ENCODE data around the gene ADAMTS14.

The ADAMTS14 gene

GRCh38 chr10:70799124-70799523 lies 126.8 kb downstream of the ADAMTS14 start:
- H3K27me3 ChIP-seq (ENCODE audit: control insufficient read depth in 5 of 5, insufficient read depth in 4 of 5, low read length in 5 of 5) = peaks cover 0 to 2% (median 0%) of the 10 kb centered on the region in 5 donors
- H3K9me3 ChIP-seq (ENCODE audit: control insufficient read depth in 5 of 5, low read length in 5 of 5) = no peaks in the 10 kb centered on the region
- H3K4me3 ChIP-seq (ENCODE audit: low read depth in 1 of 5, low read length in 5 of 5) = no peak overlapping the region
- H3K36me3 ChIP-seq (ENCODE audit: control insufficient read depth in 5 of 5, insufficient read depth in 5 of 5, low read length in 5 of 5) = no peaks in the 10 kb centered on the region
- no peaks in the 10 kb centered on the region for H3K4me1 ChIP-seq (ENCODE audit: control insufficient read depth in 5 of 5, insufficient read depth in 5 of 5, low read length in 5 of 5)
- no peak overlapping the region for H3K27ac ChIP-seq (ENCODE audit: low read depth, low read length)
- no peak overlapping the region for H3K9ac ChIP-seq (ENCODE audit: low read length in 5 of 5)

DNA sequence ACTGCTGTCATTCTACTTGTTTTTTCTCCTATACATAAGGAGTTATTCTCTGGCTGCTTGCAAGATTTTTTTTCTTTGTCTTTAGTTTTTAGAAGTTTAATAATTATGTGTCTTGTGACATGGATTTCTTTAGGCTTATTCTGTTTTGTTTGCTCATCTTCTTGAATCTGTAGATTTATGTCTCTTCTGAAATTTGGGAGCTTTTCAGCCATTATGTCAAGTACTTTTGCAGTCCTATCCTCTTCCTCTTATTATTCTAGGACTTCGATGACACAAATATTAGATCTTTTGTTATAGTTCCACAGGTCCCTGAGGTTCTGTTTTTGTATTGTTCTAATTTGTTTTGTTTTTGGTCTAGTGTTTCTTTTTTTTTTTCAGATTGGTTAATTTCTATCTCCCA lies 129.5 kb downstream of the ADAMTS14 start:
- Histone ChIP-seq H3K36me3 (ENCODE audit: control insufficient read depth in 5 of 5, insufficient read depth in 5 of 5, low read length in 5 of 5) (no peaks in the 10 kb centered on the region), H3K9me3 (ENCODE audit: control insufficient read depth in 5 of 5, low read length in 5 of 5) (no peaks in the 10 kb centered on the region), H3K4me3 (ENCODE audit: low read depth in 1 of 5, low read length in 5 of 5) (no peak overlapping the region), H3K4me1 (ENCODE audit: control insufficient read depth in 5 of 5, insufficient read depth in 5 of 5, low read length in 5 of 5) (peaks cover 0 to 15% (median 12%) of the 10 kb centered on the region in 5 donors), H3K27ac (ENCODE audit: low read depth, low read length) (no peak overlapping the region), H3K27me3 (ENCODE audit: control insufficient read depth in 5 of 5, insufficient read depth in 4 of 5, low read length in 5 of 5) (peaks cover 0 to 2% (median 0%) of the 10 kb centered on the region in 5 donors), H3K9ac (ENCODE audit: low read length in 5 of 5) (no peak overlapping the region)

- H3K4me1 ChIP-seq (ENCODE audit: control insufficient read depth in 5 of 5, insufficient read depth in 5 of 5, low read length in 5 of 5) = peaks cover 0 to 15% (median 14%) of the 10 kb centered on the region in 5 donors
- H3K36me3 ChIP-seq (ENCODE audit: control insufficient read depth in 5 of 5, insufficient read depth in 5 of 5, low read length in 5 of 5) = no peaks in the 10 kb centered on the region
- H3K4me3 ChIP-seq (ENCODE audit: low read depth in 1 of 5, low read length in 5 of 5) = no peak overlapping the region
- no peak overlapping the region for H3K9ac ChIP-seq (ENCODE audit: low read length in 5 of 5)
- no peaks in the 10 kb centered on the region for H3K27me3 ChIP-seq (ENCODE audit: control insufficient read depth in 5 of 5, insufficient read depth in 4 of 5, low read length in 5 of 5)
- no peak overlapping the region for H3K27ac ChIP-seq (ENCODE audit: low read depth, low read length)
- no peaks in the 10 kb centered on the region for H3K9me3 ChIP-seq (ENCODE audit: control insufficient read depth in 5 of 5, low read length in 5 of 5)
Observed at GRCh38 chr10:70803775-70804420, 131.6 kb downstream of the ADAMTS14 start.

GRCh38 chr10:70804421-70804808 lies 132.1 kb downstream of the ADAMTS14 start:
- H3K9ac ChIP-seq (ENCODE audit: low read length in 5 of 5) = no peak overlapping the region
- peaks cover 0 to 15% (median 14%) of the 10 kb centered on the region in 5 donors for H3K4me1 ChIP-seq (ENCODE audit: control insufficient read depth in 5 of 5, insufficient read depth in 5 of 5, low read length in 5 of 5)
- H3K36me3 ChIP-seq (ENCODE audit: control insufficient read depth in 5 of 5, insufficient read depth in 5 of 5, low read length in 5 of 5) = no peaks in the 10 kb centered on the region
- no peak overlapping the region for H3K27ac ChIP-seq (ENCODE audit: low read depth, low read length)
- no peaks in the 10 kb centered on the region for H3K9me3 ChIP-seq (ENCODE audit: control insufficient read depth in 5 of 5, low read length in 5 of 5)
- H3K4me3 ChIP-seq (ENCODE audit: low read depth in 1 of 5, low read length in 5 of 5) = no peak overlapping the region
- no peaks in the 10 kb centered on the region for H3K27me3 ChIP-seq (ENCODE audit: control insufficient read depth in 5 of 5, insufficient read depth in 4 of 5, low read length in 5 of 5)

DNA sequence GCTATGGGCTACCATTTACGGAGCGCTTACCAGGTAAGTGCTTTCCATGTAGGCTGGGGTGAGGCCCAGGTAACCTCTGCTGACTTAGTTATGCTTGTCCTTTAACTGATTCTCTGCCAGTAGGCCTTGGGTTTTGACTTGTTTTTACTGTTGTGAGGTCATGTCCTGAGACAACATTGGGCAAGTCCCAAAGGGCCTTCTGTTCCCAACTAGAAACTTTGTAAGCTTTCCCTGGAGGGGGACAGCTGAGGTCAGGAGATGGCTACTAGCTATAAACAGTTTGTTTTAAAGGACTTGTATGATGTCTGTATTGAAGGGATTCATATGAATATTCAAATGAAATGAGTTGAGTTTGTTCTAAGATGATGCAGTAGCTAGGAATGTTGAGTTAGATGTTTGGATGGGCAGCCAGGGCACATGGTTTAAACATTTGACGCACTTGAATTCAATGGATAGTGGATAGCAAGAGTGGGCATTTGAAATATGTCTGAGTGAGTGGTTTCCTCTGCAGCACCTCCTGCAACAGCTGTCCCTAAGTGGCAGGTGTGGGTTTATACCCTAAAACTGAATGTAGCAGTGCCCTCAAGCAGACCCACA lies 133.4 kb downstream of the ADAMTS14 start:
- Histone ChIP-seq H3K4me1 (ENCODE audit: control insufficient read depth in 5 of 5, insufficient read depth in 5 of 5, low read length in 5 of 5) (peaks cover 0 to 15% (median 14%) of the 10 kb centered on the region in 5 donors), H3K9ac (ENCODE audit: low read length in 5 of 5) (no peak overlapping the region), H3K27ac (ENCODE audit: low read depth, low read length) (no peak overlapping the region), H3K36me3 (ENCODE audit: control insufficient read depth in 5 of 5, insufficient read depth in 5 of 5, low read length in 5 of 5) (no peaks in the 10 kb centered on the region), H3K4me3 (ENCODE audit: low read depth in 1 of 5, low read length in 5 of 5) (no peak overlapping the region), H3K27me3 (ENCODE audit: control insufficient read depth in 5 of 5, insufficient read depth in 4 of 5, low read length in 5 of 5) (no peaks in the 10 kb centered on the region), H3K9me3 (ENCODE audit: control insufficient read depth in 5 of 5, low read length in 5 of 5) (no peaks in the 10 kb centered on the region)

DNA sequence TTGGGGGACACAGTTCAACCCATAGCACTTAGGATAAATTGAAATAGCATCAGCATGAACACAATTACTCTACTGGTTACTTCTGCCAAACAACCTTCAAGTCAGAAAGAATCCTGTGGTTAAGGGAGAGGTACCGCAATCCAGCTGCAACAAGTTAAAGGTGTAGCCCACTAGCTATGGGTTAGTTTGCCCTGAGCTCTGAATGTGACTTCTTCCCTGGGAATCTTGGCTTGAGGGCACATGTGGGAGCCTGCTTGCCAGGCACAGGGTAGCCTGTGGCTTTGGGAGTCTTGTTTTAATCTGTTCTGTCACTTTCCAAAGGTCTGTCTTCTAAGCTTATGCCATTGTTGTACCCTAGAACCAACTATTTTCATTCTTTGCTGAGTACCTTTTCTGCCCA lies 134.5 kb downstream of the ADAMTS14 start:
- peaks cover 0 to 15% (median 14%) of the 10 kb centered on the region in 5 donors for H3K4me1 ChIP-seq (ENCODE audit: control insufficient read depth in 5 of 5, insufficient read depth in 5 of 5, low read length in 5 of 5)
- no peak overlapping the region for H3K4me3 ChIP-seq (ENCODE audit: low read depth in 1 of 5, low read length in 5 of 5)
- no peak overlapping the region for H3K27ac ChIP-seq (ENCODE audit: low read depth, low read length)
- no peaks in the 10 kb centered on the region for H3K36me3 ChIP-seq (ENCODE audit: control insufficient read depth in 5 of 5, insufficient read depth in 5 of 5, low read length in 5 of 5)
- no peak overlapping the region for H3K9ac ChIP-seq (ENCODE audit: low read length in 5 of 5)
- H3K9me3 ChIP-seq (ENCODE audit: control insufficient read depth in 5 of 5, low read length in 5 of 5) = no peaks in the 10 kb centered on the region
- H3K27me3 ChIP-seq (ENCODE audit: control insufficient read depth in 5 of 5, insufficient read depth in 4 of 5, low read length in 5 of 5) = no peaks in the 10 kb centered on the region

GRCh38 chr10:70807556-70807955 lies 135.2 kb downstream of the ADAMTS14 start:
- Histone ChIP-seq H3K27ac (ENCODE audit: low read depth, low read length) (no peak overlapping the region), H3K9me3 (ENCODE audit: control insufficient read depth in 5 of 5, low read length in 5 of 5) (no peaks in the 10 kb centered on the region), H3K9ac (ENCODE audit: low read length in 5 of 5) (no peak overlapping the region), H3K36me3 (ENCODE audit: control insufficient read depth in 5 of 5, insufficient read depth in 5 of 5, low read length in 5 of 5) (no peaks in the 10 kb centered on the region), H3K4me3 (ENCODE audit: low read depth in 1 of 5, low read length in 5 of 5) (no peak overlapping the region), H3K4me1 (ENCODE audit: control insufficient read depth in 5 of 5, insufficient read depth in 5 of 5, low read length in 5 of 5) (peaks cover 0 to 15% (median 14%) of the 10 kb centered on the region in 5 donors), H3K27me3 (ENCODE audit: control insufficient read depth in 5 of 5, insufficient read depth in 4 of 5, low read length in 5 of 5) (no peaks in the 10 kb centered on the region)

- Histone ChIP-seq H3K9me3 (ENCODE audit: control insufficient read depth in 5 of 5, low read length in 5 of 5) (no peaks in the 10 kb centered on the region), H3K4me3 (ENCODE audit: low read depth in 1 of 5, low read length in 5 of 5) (no peak overlapping the region), H3K4me1 (ENCODE audit: control insufficient read depth in 5 of 5, insufficient read depth in 5 of 5, low read length in 5 of 5) (peaks cover 0 to 15% (median 14%) of the 10 kb centered on the region in 5 donors), H3K27ac (ENCODE audit: low read depth, low read length) (no peak overlapping the region), H3K27me3 (ENCODE audit: control insufficient read depth in 5 of 5, insufficient read depth in 4 of 5, low read length in 5 of 5) (no peaks in the 10 kb centered on the region), H3K36me3 (ENCODE audit: control insufficient read depth in 5 of 5, insufficient read depth in 5 of 5, low read length in 5 of 5) (no peaks in the 10 kb centered on the region), H3K9ac (ENCODE audit: low read length in 5 of 5) (no peak overlapping the region)
Observed at GRCh38 chr10:70809011-70809611, 136.8 kb downstream of the ADAMTS14 start.

- H3K9me3 ChIP-seq (ENCODE audit: control insufficient read depth in 5 of 5, low read length in 5 of 5) = no peaks in the 10 kb centered on the region
- no peaks in the 10 kb centered on the region for H3K36me3 ChIP-seq (ENCODE audit: control insufficient read depth in 5 of 5, insufficient read depth in 5 of 5, low read length in 5 of 5)
- peaks cover 0 to 15% (median 14%) of the 10 kb centered on the region in 5 donors for H3K4me1 ChIP-seq (ENCODE audit: control insufficient read depth in 5 of 5, insufficient read depth in 5 of 5, low read length in 5 of 5)
- no peak overlapping the region for H3K27ac ChIP-seq (ENCODE audit: low read depth, low read length)
- no peak overlapping the region for H3K4me3 ChIP-seq (ENCODE audit: low read depth in 1 of 5, low read length in 5 of 5)
- no peaks in the 10 kb centered on the region for H3K27me3 ChIP-seq (ENCODE audit: control insufficient read depth in 5 of 5, insufficient read depth in 4 of 5, low read length in 5 of 5)
- H3K9ac ChIP-seq (ENCODE audit: low read length in 5 of 5) = no peak overlapping the region
Observed at GRCh38 chr10:70809726-70810125, 137.4 kb downstream of the ADAMTS14 start.

- no peaks in the 10 kb centered on the region for H3K36me3 ChIP-seq (ENCODE audit: control insufficient read depth in 5 of 5, insufficient read depth in 5 of 5, low read length in 5 of 5)
- H3K9me3 ChIP-seq (ENCODE audit: control insufficient read depth in 5 of 5, low read length in 5 of 5) = no peaks in the 10 kb centered on the region
- no peak overlapping the region for H3K4me3 ChIP-seq (ENCODE audit: low read depth in 1 of 5, low read length in 5 of 5)
- no peaks in the 10 kb centered on the region for H3K27me3 ChIP-seq (ENCODE audit: control insufficient read depth in 5 of 5, insufficient read depth in 4 of 5, low read length in 5 of 5)
- H3K27ac ChIP-seq (ENCODE audit: low read depth, low read length) = no peak overlapping the region
- peaks cover 0 to 15% (median 7%) of the 10 kb centered on the region in 5 donors for H3K4me1 ChIP-seq (ENCODE audit: control insufficient read depth in 5 of 5, insufficient read depth in 5 of 5, low read length in 5 of 5)
- no peak overlapping the region for H3K9ac ChIP-seq (ENCODE audit: low read length in 5 of 5)
Observed at GRCh38 chr10:70810967-70811366, 138.7 kb downstream of the ADAMTS14 start.

All from subcutaneous abdominal adipose tissue (tissue), 5 donors.